OCI-LY3 (cell line): ENCODE measurements around the gene PCSK2.

Source experiments
- H2AFZ ChIP-seq: fragments of 200-600, 300-600 bp; shearing (Covaris generic); 2 replicates; pipeline ENCODE4 v1.6.0; 2014; ENCODE audit warnings: antibody characterized with exemption, low read depth, low read length
- H3K27ac ChIP-seq: fragments of 200-600, 300-600 bp; sonication (generic); 2 replicates; pipeline ENCODE4 v1.5.1; 2014; ENCODE audit warnings: mild to moderate bottlenecking, low read length, moderate library complexity, mixed read lengths
- H3K27me3 ChIP-seq: fragments of 200-600, 300-600 bp; sonication (generic); 2 replicates; pipeline ENCODE4 v1.6.1; 2014; ENCODE audit warnings: low read depth, low read length, mixed read lengths
- H3K36me3 ChIP-seq: fragments of 200-600, 300-600 bp; sonication (generic); replicated peaks from 2 replicates; pipeline ENCODE3; 2014; ENCODE audit warnings: low read depth, low read length, mixed read lengths
- H3K4me1 ChIP-seq: fragments of 300-600, 200-600 bp; sonication (generic); 2 replicates; pipeline ENCODE4 v1.6.1; 2014; ENCODE audit warnings: low read length, mixed read lengths
- H3K4me2 ChIP-seq: fragments of 200-600, 300-600 bp; sonication (generic); 2 replicates; pipeline ENCODE4 v1.6.1; 2014; ENCODE audit warnings: low read length, mixed read lengths
- H3K4me3 ChIP-seq: fragments of 300-600, 200-600 bp; sonication (generic); 2 replicates; pipeline ENCODE4 v1.5.1; 2014; ENCODE audit warnings: antibody characterized with exemption, mild to moderate bottlenecking, low read length, moderate library complexity
- H3K79me2 ChIP-seq: fragments of 300-600, 200-600 bp; shearing (Covaris generic); 2 replicates; pipeline ENCODE4 v1.6.1; 2014; ENCODE audit warnings: mild to moderate bottlenecking, low read length, mixed read lengths
- H3K9ac ChIP-seq: fragments of 300-600, 200-600 bp; shearing (Covaris generic); 2 replicates; pipeline ENCODE4 v1.6.0; 2014; ENCODE audit warnings: mild to moderate bottlenecking, low read length, moderate library complexity
- H3K9me3 ChIP-seq: fragments of 200-600, 300-600 bp; shearing (Covaris generic); 2 replicates; pipeline ENCODE4 v1.6.1; 2014; ENCODE audit warnings: low read length, mixed read lengths; ENCODE audit not compliant: insufficient read depth
- H4K20me1 ChIP-seq: fragments of 200-600, 300-600 bp; sonication (generic); 2 replicates; pipeline ENCODE4 v1.6.1; 2016; ENCODE audit warnings: low read length, mixed read lengths; ENCODE audit not compliant: insufficient read depth
- EZH2phosphoT487 ChIP-seq: fragments of 200-600 bp; shearing (Covaris generic); IDR thresholded peaks from 2 replicates; pipeline ENCODE4 v1.6.1; 2018; ENCODE audit warnings: antibody characterized with exemption, mixed run types, low read depth
- TF ChIP-seq, protein P1 (sequence below): fragments of 200-600, 300-600 bp; sonication (generic); IDR thresholded peaks from 2 replicates; pipeline ENCODE4 v1.5.1; 2014; ENCODE audit warnings: antibody characterized with exemption, low read length, low read depth

The PCSK2 gene

DNA sequence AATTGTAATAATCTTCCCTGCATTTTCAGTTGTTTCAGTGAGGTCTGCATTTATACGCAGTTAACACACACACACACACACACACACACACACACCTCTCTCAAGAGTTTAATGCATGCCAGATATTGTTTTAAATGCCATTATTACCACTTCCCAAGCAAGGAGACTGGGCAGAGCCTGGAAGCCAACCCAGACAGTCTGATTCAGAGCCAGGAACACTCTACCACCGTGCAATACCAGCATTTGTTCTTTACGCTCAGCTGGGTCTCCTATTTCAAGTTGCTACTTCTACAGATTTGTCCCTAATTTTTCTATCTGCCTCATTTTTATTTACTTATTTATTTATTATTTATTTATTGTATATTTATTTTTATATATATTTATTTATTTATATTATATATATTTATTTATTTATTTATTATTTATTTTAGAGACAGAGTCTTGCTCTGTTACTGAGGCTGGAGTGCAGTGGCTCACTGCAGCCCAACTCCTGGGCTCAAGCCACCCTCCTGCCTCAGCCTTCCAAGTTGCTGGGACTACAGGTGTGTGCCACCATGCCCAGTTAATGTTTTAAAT lies 68.4 kb downstream of the PCSK2 start:
- Histone ChIP-seq H2AFZ (no peak overlapping the region), H3K9me3 (no peaks in the 10 kb centered on the region), H3K9ac (no peak overlapping the region), H3K27ac (no peak overlapping the region), H3K27me3 (peaks cover 10% of the 10 kb centered on the region; the same call in 1 of the 2 replicates), H3K4me3 (no peak overlapping the region), H3K4me2 (no peak overlapping the region), H3K4me1 (no peaks in the 10 kb centered on the region), H3K79me2 (no peaks in the 10 kb centered on the region), H3K36me3 (no peaks in the 10 kb centered on the region), H4K20me1 (no peaks in the 10 kb centered on the region)
- TF ChIP-seq, protein P1, sequence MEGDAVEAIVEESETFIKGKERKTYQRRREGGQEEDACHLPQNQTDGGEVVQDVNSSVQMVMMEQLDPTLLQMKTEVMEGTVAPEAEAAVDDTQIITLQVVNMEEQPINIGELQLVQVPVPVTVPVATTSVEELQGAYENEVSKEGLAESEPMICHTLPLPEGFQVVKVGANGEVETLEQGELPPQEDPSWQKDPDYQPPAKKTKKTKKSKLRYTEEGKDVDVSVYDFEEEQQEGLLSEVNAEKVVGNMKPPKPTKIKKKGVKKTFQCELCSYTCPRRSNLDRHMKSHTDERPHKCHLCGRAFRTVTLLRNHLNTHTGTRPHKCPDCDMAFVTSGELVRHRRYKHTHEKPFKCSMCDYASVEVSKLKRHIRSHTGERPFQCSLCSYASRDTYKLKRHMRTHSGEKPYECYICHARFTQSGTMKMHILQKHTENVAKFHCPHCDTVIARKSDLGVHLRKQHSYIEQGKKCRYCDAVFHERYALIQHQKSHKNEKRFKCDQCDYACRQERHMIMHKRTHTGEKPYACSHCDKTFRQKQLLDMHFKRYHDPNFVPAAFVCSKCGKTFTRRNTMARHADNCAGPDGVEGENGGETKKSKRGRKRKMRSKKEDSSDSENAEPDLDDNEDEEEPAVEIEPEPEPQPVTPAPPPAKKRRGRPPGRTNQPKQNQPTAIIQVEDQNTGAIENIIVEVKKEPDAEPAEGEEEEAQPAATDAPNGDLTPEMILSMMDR: no peak
- TF ChIP-seq EZH2phosphoT487: no peak

DNA sequence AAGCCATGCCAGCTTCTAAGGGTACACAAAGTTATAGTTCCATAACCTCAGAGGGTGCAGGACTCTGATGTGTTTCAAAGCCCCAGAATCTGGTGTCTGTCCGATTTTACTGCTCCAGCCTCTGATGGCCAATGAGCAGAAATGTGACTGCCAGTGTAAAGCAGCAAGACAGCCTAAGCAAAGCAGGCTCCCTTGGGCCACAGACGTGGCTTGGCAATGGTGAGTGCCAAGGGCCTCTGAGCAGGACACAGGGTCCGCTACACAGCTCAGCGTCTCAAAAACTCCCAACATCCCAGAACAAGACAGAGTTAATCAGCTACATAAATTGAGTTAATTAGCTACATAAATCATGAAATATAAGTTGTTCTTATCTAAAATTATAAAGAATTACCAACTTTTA lies 69.2 kb downstream of the PCSK2 start:
- H3K9me3 ChIP-seq: no peaks in the 10 kb centered on the region
- H3K4me3 ChIP-seq: no peak overlapping the region
- H3K27me3 ChIP-seq: peaks cover 11% of the 10 kb centered on the region; the same call in 1 of the 2 replicates
- H3K27ac ChIP-seq: no peak overlapping the region
- H2AFZ ChIP-seq: no peak overlapping the region
- no peaks in the 10 kb centered on the region for H4K20me1 ChIP-seq
- no peaks in the 10 kb centered on the region for H3K79me2 ChIP-seq
- TF ChIP-seq, protein P1: no peak
- TF ChIP-seq EZH2phosphoT487: no peak
- H3K9ac ChIP-seq: no peak overlapping the region
- H3K4me2 ChIP-seq: no peak overlapping the region
- H3K4me1 ChIP-seq: no peaks in the 10 kb centered on the region
- H3K36me3 ChIP-seq: no peaks in the 10 kb centered on the region

DNA sequence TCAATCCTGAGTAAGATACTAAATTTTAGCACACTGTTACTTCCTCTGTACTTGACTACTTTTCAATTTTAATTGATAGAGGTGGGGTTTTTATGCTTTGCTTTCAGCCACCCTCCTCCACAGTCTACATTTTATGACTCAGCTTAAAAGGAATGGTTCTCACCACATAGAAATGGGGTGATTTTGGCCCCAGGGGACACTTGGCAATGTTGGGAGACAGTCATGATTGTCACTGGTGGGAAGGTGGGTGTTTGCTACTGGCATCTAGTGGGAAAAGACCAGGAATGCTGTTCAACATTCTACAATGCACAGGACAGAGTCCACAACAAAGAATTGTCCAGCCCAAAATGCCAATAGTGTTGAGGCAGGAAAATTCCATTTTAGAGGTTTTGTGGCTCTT lies 71.3 kb downstream of the PCSK2 start:
- H3K79me2 ChIP-seq: no peaks in the 10 kb centered on the region
- H3K4me1 ChIP-seq: no peaks in the 10 kb centered on the region
- no peak overlapping the region for H3K4me2 ChIP-seq
- peaks cover 10% of the 10 kb centered on the region; the same call in 1 of the 2 replicates for H3K27me3 ChIP-seq
- no peaks in the 10 kb centered on the region for H3K9me3 ChIP-seq
- no peak overlapping the region for H3K9ac ChIP-seq
- H3K36me3 ChIP-seq: no peaks in the 10 kb centered on the region
- no peaks in the 10 kb centered on the region for H4K20me1 ChIP-seq
- H3K4me3 ChIP-seq: no peak overlapping the region
- no peak for TF ChIP-seq EZH2phosphoT487
- TF ChIP-seq, protein P1: no peak
- no peak overlapping the region for H2AFZ ChIP-seq
- no peak overlapping the region for H3K27ac ChIP-seq

DNA sequence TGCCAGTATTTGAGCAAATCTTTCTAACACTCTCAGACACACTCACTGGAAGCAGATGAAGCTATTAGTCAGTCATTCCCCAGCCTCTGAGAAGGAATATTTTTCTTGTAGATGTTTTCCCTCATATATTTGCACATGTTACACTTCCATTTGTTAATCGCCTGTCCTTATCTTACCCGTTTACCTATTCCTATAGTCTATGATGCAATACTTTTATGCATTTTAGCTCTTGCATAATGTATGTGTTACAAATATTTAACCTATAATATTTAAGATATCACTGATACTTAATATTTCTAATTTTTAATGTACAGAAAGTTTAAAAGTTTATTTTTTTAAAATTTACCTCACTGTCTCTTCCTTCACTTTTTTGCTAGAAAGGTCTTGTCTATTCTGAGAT lies 71.9 kb downstream of the PCSK2 start:
- Histone ChIP-seq H2AFZ (no peak overlapping the region), H3K4me1 (no peaks in the 10 kb centered on the region), H3K79me2 (no peaks in the 10 kb centered on the region), H4K20me1 (no peaks in the 10 kb centered on the region), H3K27me3 (peaks cover 10% of the 10 kb centered on the region; the same call in 1 of the 2 replicates), H3K4me2 (no peak overlapping the region), H3K4me3 (no peak overlapping the region), H3K27ac (no peak overlapping the region), H3K36me3 (no peaks in the 10 kb centered on the region), H3K9ac (no peak overlapping the region), H3K9me3 (no peaks in the 10 kb centered on the region)
- no peak for TF ChIP-seq EZH2phosphoT487
- TF ChIP-seq, protein P1: no peak
